Endothelial cell of umbilical vein (primary cell): ENCODE data around the gene ZFR2.

ENCODE experiments used
- CTCF ChIP-seq, 2 donors: IDR thresholded peaks; 1 replicate in 1 of 2; 2 replicates in 1 of 2; pipeline ENCODE4 v1.5.1; 2011; ENCODE audit warnings: low read length in 2 of 2, mild to moderate bottlenecking in 2 of 2, moderate library complexity in 2 of 2, control low read depth in 1 of 2, inconsistent platforms in 1 of 2, low read depth in 1 of 2; ENCODE audit not compliant: insufficient read depth in 1 of 2; ENCODE audit errors: extremely low read depth in 1 of 2
- EZH2 ChIP-seq: IDR thresholded peaks from 2 replicates; pipeline ENCODE4 v1.6.1; 2012; ENCODE audit warnings: borderline replicate concordance, low read depth, mild to moderate bottlenecking, moderate library complexity, low read length, inconsistent platforms; ENCODE audit not compliant: severe bottlenecking
- JUN ChIP-seq: IDR thresholded peaks from 2 replicates; pipeline ENCODE4 v1.6.1; 2011; ENCODE audit warnings: borderline replicate concordance, low read depth; ENCODE audit not compliant: insufficient read length, insufficient read depth
- MAX ChIP-seq: IDR thresholded peaks from 2 replicates; pipeline ENCODE4 v1.6.1; 2011; ENCODE audit not compliant: insufficient read depth, insufficient read length
- POLR2A ChIP-seq: IDR thresholded peaks from 2 replicates; pipeline ENCODE4 v1.6.1; 2012; ENCODE audit warnings: low read depth, mild to moderate bottlenecking, control low read depth, low read length
- POLR2AphosphoS5 ChIP-seq: IDR thresholded peaks from 2 replicates; pipeline ENCODE4 v1.6.1; 2012; ENCODE audit warnings: low read depth, mild to moderate bottlenecking, control low read depth, low read length, moderate library complexity; ENCODE audit not compliant: insufficient read depth

GRCh38 chr19:3890591-3890990, 21.8 kb upstream of the ZFR2 start:
- TF ChIP-seq CTCF (IDR thresholded peaks at IDR 0.05; ENCODE audit: extremely low read depth in 1 of 2, insufficient read depth in 1 of 2, low read depth in 1 of 2, low read length in 2 of 2): no peak
- no peak for TF ChIP-seq EZH2
- TF ChIP-seq POLR2AphosphoS5: no peak
- TF ChIP-seq POLR2A: no peak
- TF ChIP-seq JUN: no peak
- TF ChIP-seq MAX: no peak
